Esophagus squamous epithelium (tissue), 4 donors: ENCODE results near the gene LSP1.

Source experiments
- POLR2A ChIP-seq, 4 donors: fragments of 450-650 bp; IDR thresholded peaks; one replicate each; pipeline ENCODE4 v1.6.1; 2017; ENCODE audit warnings: antibody characterized with exemption in 4 of 4, mild to moderate bottlenecking in 4 of 4, moderate library complexity in 3 of 4
- TF ChIP-seq, protein P1 (sequence below), 6 experiments: fragments of 450-650 bp in 4 of 6; fragments of 200-600 bp in 2 of 6; sonication (generic) in 2 of 6; IDR thresholded peaks; one replicate each; pipeline ENCODE4 v1.5.1; 2016 to 2019; ENCODE audit warnings: antibody characterized with exemption in 6 of 6, mild to moderate bottlenecking in 4 of 6, moderate library complexity in 4 of 6

DNA sequence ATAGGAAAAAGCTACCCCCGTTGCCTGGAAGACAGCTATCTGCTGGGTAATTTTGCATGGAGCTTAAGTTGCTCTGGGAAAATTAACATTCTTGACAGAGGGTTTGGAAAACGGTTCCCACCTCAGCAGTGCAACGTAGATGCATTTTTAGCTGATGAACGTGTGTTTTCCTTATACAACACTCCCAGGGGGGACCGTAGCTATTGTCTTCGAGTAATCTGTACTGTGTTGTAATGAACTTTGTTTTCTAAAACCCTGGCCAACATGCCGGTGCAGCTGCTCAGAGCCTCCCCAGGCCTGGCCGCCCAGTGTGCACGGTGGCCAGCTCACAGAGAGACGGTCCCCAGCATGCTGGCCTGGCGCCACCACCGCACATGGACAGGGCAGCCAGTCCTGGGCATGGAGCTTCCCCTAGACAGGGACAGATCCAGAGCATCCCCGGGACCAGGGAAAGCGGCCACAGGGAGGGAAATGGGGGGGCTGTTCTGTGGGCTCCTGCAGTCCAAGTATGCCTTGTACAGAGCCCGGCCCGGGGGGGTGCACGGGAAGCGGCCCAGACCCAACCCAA is 68.8 kb downstream of the LSP1 start:
- TF ChIP-seq, protein P1, sequence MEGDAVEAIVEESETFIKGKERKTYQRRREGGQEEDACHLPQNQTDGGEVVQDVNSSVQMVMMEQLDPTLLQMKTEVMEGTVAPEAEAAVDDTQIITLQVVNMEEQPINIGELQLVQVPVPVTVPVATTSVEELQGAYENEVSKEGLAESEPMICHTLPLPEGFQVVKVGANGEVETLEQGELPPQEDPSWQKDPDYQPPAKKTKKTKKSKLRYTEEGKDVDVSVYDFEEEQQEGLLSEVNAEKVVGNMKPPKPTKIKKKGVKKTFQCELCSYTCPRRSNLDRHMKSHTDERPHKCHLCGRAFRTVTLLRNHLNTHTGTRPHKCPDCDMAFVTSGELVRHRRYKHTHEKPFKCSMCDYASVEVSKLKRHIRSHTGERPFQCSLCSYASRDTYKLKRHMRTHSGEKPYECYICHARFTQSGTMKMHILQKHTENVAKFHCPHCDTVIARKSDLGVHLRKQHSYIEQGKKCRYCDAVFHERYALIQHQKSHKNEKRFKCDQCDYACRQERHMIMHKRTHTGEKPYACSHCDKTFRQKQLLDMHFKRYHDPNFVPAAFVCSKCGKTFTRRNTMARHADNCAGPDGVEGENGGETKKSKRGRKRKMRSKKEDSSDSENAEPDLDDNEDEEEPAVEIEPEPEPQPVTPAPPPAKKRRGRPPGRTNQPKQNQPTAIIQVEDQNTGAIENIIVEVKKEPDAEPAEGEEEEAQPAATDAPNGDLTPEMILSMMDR (IDR thresholded peaks at IDR 0.05): no peak
- TF ChIP-seq POLR2A (IDR thresholded peaks at IDR 0.05): no peak
